T47D (cell line): Measurements from ENCODE around the gene GYS2.

ENCODE experiments used
- DNase-seq, 2 experiments: peaks; one replicate each; pipeline versions ENCODE4 v3.0.0 to v3.0.0-alpha.2; 2011 to 2012; ENCODE audit warnings: low read depth in 1 of 2, low spot score in 1 of 2
- JUND ChIP-seq: IDR thresholded peaks from 2 replicates; pipeline ENCODE4 v1.6.1; 2012; ENCODE audit warnings: low read depth
- in situ Hi-C: cut with HindIII; loops from 2 replicates; pipeline ENCODE4 v1.10.0; 2016; ENCODE audit warnings: low sequenced_read_pairs, low pct_unique_long_range_greater_than_20kb

GYS2 gene

DNA sequence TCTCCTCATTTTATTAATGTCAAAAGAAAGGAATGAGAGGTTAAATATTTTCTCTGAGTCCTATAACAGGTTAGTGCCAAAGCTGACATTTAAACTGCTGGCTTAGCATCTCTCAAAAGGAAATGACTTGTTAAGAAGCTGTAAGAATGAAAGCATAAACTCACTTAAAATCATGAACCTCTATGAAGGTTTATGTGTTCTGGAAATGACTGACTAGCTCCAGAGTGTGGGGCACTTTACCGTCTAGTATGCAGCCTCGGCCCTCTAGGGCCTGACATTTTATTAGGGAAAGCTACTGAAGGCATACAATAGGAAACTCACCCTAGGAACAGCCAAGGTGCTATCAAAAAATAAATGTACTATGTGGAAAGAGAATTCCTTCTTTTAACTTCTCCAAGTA, 43.5 kb downstream of the GYS2 start:
- DNase-seq: no peak
- TF ChIP-seq JUND: no peak
- in situ Hi-C loops: no loop called here

DNA sequence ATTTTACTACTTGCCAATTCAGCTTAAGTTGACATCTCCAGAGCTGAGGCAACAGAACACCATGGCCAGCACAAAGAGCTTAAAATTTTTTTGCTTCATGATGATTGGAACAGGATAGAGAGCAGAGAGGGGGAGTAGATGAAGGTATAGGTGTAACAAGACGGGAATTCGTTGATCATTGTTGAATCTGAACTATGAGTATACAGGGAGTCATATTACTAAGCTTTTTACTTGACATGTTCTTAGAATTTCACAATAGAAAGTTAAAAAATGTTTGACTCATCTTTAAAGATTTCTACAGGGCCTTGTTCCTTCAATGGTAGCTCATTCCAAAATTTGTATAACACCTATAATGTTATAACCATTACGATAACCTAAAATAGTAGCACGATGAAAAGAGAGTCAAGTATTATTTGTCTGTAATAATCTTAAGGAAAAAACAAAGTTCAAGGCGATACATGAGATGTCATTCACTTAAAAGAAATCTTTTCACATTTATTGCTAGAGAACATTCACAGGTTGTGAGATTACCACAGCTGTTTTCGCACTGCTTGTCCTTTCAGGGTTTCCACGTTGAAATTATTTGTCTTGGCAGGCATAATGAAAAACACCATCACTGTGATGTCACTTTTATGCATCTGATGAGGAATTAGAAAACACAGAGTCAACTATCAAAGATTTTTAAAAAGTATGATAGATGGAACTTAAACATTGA, 44.6 kb downstream of the GYS2 start:
- TF ChIP-seq JUND: no peak
- in situ Hi-C loops: no loop called here
- no peak for DNase-seq

DNA sequence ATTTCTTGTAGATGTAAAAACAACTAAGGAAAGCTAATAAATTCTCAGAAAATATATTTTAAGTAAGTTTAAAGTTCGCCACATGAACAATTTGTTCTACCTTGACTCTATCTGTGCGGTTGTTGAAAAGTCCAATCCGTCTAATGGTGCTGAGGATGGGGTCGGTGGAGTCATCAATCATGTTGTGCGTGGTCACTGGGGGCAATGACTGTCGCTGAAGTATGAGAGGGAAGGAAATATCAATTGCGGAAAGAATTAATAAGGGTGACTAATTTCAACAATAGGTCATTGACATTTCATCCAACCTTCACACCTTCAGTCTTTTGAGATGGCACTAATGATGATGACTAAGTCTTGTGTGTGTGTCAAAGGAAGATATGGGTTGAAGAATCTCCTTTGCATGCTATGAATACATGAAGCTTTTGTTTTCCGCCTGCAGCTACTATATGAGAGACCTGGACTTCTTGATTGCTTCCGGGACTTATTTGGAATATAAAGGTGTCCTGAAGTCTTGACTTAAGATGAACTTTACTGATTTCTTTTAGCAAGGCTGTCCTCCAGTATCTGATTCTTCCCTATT, 46.5 kb downstream of the GYS2 start:
- DNase-seq: no peak
- in situ Hi-C loops: no loop called here
- no peak for TF ChIP-seq JUND

DNA sequence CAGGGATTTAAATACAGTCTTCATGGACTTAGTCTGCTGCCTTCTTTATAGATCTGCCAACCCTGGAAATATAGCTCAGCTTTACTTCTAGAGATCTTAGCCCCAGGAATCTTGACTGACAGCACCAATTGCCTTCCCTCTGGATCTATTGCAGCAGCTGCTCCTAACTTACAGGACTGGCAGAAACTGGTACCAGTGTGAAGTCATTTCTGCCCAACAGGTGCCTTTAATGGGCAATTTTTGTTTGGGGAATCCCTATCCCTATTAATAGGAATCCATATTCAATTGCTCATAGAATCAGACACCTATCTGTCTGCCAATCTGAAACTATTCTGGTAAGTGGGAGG, 51.3 kb downstream of the GYS2 start:
- in situ Hi-C loops: no loop called here
- no peak for TF ChIP-seq JUND
- no peak for DNase-seq

DNA sequence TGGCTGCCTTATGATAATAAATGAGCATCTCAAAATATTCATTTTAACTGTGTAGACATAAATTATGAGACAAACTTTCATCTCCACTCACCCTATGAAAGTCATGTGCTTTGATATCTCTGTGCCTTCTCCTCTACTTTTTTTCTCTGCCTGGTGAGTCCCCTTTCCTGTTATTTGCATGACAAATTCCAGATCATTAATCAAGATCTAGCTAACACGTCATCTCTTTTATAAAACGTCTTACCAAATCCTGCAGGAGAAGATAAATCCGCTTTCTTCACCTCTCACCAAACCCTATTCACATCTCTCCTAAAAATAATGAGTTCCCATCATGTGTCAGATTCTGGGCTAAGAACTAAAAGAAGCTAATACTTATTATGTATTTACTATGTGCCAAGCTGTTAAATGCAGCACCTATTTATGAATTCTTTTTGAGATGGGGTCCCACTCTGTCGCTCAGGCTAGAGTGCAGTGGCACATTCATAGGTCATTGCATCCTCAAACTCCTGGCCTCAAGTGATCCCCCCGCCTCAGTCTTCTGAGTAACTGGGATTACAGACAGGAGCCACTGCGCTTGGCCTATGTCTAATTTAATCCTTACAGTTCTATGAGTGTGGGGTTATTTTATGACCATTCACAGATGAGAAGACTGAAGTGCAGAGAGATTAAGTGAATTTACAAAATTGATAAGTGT, 51.9 kb downstream of the GYS2 start:
- TF ChIP-seq JUND: no peak
- in situ Hi-C loops: no loop called here
- DNase-seq: no peak

DNA sequence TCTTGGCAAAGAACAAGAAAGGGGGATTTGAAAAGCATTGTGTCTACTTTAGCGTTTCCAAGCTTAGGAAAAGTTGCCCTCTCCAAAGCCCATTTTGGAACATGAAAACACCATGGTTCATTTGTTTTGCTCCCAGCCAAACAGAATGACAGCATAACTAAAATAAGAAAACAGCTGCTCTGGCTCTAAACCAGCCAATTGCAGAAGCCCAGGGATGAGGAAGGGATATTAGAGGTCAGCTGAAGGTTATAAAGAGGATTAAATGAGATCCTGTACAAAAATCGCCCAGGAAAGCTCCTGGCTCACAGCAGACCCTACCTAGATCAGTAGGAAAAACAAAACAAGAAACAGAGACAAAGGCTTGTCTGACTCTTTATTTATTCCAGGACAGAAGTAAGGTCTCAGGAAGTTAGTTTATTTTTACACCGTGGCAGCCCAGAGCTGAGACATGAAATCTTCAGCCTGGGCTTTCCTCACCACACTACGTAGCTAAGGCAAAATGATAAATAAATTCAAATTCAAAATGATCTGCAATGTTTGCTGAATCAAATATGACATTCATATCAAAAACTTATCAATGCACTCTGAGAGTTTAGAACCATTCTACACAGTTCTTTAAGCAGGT, 52.7 kb downstream of the GYS2 start:
- in situ Hi-C loops: no loop called here
- no peak for DNase-seq
- TF ChIP-seq JUND: no peak

DNA sequence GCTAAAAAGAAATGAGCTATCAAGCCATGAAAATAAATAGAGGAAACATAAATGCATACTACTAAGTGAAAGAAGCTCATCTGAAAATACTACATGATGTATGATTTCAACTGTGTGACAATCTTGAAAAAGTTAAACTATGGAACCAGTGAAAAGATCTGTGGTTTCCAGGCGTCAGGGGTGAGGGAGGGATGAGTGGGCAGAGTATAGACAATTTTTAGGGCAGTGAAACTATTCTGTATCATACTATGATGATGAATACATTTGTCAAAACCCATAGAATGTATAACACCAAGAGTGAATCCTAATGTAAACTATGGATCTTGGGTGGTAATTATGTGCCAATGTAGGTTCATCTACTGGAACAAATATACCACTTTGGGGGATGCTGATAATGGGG, 57.2 kb downstream of the GYS2 start:
- TF ChIP-seq JUND: no peak
- DNase-seq: no peak
- in situ Hi-C loops: no loop called here

DNA sequence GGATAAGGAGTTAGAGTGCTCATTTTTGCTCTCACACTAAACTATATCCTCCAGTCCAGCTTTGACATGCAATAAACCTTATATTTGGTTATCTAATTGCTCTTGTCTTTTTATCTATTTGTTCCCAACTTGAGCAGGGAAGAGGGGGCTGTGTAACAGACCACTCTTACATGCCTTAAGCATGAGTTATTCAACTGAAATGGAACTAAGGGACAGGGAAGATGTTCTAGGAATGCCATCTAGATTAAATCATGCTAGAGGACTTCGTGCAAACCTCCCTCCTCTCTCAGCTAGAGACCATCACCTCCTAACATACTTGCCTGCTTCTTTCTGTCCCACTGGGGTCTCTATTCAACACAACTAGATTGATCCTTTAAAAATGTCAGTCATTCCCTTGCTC, 57.9 kb downstream of the GYS2 start:
- DNase-seq: no peak
- in situ Hi-C loops: no loop called here
- TF ChIP-seq JUND: no peak

DNA sequence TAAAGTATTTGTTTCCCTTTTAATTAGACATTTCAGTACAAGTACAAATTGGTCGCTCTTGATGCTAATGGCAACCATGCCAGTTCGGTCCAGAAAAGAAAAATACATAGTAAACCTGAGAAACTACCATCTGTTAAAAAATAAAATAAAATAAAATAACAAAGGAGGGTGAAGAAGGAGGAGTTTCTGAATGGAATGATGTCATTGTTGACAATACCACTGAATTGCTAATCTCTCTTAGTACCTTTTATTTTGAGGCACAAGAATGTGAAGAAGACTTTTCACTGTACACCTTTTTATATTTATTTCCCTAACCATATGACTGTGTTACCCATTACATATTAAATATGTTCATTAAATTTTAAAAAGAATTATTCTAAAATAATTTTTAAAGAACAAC, 59.1 kb downstream of the GYS2 start:
- TF ChIP-seq JUND: no peak
- DNase-seq: no peak
- in situ Hi-C loops: no loop called here

DNA sequence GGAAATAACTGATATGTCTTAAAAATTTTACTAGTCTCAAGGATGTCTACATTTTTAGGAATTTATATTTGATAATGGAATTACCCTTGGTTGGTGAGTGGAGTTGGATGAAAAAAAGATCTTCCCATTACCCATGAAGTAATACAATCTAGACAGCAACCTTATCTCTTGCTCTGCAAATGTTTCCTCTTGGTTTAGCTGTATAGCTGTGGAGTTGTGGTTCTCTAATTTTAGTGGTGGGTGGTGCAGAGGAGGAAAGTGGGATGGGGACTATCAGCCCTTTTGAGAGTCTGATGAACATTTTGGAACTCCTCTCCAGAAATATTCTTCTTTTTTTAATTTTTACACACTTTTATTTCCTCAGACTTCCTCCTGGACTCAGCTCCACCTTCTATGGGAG, 61.5 kb downstream of the GYS2 start:
- DNase-seq: no peak
- in situ Hi-C loops: no loop called here
- TF ChIP-seq JUND: no peak

DNA sequence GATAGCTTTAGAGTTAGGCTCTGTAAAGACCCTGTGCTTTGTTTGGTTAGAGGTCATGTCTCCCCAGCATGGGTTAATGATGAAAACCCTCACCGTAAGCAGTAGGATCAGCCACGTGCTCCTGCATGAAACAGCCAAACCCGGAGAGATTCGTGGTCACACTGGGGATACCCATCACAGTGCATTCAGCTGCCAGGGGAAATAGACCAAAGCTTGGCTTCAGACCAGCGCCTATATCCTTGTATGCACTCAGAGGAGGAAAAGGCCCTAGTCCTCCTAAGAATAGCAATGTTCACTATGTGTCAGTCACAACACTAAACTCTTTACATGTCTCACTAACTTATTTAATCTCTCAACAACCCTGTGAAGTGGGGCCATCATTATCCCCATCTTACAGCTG, 62.2 kb downstream of the GYS2 start:
- in situ Hi-C loops: no loop called here
- TF ChIP-seq JUND: no peak
- DNase-seq: no peak

DNA sequence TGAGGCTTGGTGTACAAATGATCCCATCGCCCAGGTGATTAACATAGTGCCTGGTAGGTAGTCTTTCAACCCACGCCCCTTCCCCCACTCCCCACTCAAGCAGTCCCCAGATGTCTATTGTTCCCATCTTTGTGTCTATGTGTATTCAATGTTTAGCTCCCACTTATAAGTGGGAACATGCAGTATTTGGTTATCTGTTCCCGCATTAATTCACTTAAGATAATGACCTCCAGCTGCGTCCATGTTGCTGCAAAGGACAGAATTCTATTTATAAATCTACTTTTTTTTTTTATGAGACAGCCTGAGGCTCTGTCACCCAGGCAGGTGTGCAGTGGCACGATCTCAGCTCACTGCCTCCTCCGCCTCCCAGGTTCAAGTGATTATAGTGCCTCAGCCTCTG, 62.9 kb downstream of the GYS2 start:
- in situ Hi-C loops: no loop called here
- no peak for TF ChIP-seq JUND
- DNase-seq: no peak

DNA sequence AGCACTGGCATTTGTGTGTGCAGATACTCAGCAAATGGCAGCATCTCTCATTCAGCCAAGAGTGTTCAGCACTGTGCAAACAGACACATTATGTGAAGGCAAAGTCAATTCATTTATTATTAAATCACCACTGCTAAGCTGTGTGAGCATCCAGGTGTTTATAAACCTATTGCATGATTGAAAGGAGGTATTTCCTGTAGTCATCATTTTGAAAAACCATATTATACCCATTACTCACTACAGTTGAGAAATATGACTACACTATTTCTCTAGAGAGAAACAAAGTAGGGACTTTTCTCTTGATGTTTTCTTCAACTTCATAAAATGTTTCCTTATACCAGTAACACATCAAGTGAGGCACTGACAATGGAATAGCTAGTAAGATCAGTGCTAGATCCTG, 64.8 kb downstream of the GYS2 start:
- no peak for TF ChIP-seq JUND
- DNase-seq: no peak
- in situ Hi-C loops: no loop called here
